GM18870 (cell line): ENCODE measurements around the gene VAC14.

Experiments
- ATAC-seq: cut with Tn5 transposase; IDR thresholded peaks from one replicate; pipeline ENCODE4 v1.9.1; 2021; ENCODE audit warnings: moderate library complexity; ENCODE audit not compliant: unreplicated experiment

VAC14 gene

DNA sequence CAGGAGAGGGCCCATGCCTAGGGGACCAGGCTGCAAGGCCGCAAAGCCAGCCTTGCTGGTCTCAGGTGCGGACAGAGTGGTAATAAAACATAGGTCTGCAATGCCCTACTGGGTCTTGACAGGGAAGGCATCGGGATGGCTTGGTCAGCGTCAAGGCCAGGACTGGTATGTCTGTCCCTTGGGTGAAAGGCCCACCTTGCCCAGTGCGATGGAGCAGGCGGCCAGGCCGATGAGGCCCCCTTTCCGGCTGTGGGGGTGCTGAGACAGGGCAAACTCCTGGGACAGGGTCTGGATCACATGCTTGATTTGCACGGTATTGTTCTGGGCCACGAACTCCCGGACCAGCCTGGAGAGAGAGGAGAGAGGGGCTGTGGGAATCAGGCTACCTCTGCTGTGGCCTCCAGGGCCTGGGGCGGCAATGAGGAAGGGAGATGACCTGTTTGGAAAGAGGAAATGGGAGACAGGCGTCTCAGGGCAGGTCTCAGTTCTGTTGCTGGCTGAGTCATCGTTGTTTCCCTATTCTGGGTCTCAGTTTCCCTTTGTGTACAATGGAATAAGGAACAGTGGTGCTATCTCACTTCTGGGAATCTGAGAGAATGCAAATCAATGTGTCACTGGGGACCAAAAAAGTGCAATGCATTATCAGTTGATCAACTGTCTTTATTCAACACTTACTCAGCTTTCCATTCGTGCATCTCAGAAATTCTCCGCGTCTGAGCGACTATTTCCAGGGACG lies 14.8 kb downstream of the VAC14 start:
- ATAC-seq: no peak

DNA sequence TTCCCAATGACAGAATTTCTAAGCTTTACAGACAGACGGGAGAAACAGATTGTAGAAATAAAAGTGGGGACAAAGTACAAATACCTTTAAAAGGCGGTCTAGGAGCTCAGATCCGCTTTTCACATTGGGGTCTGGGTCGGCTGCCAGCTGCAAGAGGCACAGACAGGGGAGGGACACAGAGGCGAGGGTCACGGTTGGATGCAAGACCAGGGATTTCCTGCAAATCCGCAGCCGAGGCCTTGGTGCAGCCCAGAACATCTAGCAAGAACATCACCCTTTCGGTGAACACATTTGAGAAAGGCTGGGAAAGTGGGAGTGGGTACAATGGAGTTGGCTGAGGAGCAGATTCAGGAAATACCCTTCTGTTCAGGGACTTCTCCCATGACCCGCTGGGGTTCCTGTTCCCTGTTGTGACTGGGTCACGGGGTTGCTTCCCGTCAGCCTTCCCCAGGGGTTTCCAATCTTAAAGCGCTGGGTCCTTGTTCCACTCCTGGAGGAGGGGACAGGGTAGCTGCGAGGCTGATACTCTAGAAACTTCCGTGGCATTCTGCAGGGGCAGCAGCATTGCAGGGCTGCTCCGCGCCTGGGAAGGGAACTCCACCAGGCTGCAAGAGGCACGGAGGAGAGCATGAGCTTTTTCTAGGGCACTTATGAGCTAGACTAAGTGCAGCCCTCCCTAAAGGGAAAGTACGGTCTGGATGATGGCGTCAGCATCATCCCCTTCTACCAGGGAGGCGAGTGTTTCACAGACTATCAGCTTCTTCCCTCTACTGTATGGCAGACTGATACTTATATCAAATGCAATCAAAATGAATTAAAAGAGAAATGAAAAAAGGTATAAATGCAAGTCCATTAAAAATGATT lies 16.0 kb downstream of the VAC14 start:
- ATAC-seq: no peak

DNA sequence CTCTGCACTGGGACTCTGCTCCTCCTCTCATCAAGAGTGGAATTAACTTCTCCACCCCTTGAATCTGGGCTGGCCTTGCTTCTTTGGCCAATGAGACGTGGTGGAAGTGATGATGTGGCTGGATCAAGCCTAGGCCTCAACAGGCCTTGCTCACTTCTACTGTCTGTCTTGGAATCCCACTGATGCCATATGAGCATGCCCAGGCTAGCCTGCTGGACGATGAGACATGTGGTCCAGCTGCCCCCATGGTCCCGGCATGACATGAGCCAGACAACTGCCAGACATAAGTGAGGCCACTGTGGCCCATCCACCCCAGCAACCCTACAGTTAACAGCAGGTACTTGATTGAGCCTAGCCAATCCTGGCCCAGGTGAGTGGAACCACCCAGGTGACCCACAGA lies 18.7 kb downstream of the VAC14 start:
- no peak for ATAC-seq

DNA sequence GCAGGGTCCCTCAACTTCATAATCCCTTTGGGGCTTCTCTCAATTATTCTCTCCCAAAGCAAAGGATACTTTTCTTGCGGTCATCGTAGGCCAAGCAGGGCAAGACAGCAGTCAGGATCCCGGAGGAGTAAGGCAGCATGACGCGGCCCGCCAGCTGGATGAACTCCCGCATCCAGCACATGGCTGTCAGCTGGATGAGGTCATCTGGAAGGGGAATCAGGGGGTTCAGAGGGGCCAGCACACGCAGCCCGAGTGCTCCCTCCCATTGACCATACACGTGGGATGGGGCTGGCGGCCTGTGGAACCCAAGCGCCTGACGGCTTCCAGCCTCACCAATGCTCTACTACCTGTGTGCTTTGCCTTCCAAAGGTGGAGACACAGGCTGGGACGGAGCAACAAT lies 19.2 kb downstream of the VAC14 start:
- no peak for ATAC-seq

DNA sequence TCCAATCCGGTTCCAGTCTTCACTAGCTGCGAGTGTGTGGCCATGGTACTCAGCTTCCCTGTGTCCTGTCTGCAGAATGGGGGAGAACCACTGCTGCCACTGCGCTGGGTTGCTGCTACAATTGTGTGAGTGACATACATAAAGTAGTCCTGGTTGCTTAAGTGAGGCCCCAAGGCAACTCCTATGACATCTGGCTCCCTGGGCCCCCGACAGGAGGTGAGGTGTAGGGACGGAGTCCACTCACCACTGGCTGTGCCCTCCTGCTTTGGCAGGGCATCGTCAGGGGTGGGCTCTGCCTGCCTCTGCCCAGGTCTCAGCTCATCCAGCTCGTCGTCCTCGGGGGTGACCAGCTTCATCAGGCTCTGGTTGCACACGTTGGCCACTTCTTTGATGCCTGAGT lies 20.4 kb downstream of the VAC14 start:
- no peak for ATAC-seq

DNA sequence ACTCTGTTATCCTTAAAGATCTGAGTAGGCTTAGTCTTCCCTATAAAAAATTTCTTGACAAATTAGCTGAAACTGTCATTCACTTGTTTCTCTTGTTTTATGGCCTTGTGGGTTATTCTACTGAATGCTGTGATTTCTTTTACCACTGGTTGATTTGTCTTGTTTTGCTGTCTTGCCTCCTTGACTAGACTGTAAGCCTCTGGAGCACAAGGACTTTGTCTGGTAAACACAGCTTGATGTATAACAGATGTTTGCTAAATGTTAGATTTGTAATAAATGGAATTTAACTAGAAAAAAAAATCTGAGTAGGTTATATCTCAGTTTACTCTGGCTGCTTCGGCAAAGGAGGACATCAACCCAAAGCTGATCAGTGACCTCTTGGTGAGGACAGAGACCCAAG lies 21.6 kb downstream of the VAC14 start:
- no peak for ATAC-seq

DNA sequence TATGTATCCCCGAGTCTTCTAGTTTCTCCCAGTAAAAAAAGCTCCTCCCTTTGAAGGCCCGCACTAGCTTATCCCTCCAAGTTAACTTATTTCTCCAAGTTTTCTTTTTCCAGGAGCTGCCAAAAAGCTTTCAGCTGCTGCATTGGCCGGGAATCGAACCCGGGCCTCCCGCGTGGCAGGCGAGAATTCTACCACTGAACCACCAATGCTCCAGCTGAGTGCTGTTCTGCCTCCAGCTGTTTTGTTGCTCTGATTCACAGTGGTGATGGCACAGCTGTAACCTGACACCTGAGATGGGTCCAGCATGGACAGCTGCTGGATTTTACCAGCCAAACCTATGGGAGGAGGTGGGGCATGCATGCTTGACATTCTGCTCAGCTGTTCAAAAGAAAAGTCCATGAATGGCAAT lies 22.1 kb downstream of the VAC14 start:
- ATAC-seq: no peak

DNA sequence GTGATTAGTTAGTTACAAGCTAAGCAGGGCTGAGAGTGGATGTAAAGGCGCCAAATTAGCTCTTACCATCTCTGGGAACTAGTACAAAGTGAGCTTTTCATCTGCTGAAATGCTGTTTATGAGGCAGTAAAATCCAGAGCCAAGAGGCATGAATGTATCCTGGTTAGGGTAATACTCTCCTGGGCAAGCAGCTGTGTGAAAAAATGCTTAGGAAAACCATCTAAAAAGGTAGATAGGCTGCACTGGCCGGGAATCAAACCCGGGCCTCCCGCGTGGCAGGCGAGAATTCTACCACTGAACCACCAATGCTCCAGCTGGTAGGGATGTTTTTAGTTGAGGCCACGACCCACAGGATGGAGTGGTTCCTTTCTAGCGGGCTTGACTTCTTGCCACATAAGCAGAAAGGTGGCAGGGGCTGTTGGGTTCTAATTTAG lies 23.0 kb downstream of the VAC14 start:
- ATAC-seq: no peak

DNA sequence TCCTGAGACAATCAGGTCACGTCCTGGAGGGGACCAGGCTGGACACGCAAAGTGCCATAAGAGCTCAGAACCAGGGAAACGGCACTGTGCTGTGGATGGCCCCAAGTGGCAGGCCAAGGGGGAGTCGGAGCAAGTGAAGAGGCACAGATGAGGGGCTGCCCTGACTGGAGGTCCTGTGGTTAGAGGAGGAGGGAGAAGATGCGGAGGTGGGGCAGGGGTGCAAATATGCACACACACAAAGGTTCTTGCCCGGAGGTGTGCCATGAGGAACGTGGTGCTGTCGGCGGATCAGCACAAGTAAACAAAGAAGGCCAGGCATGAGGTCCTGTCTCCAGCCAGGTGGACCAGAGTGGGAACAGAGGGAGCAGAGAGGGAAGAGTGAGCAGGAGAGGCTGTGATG lies 23.5 kb downstream of the VAC14 start:
- no peak for ATAC-seq

DNA sequence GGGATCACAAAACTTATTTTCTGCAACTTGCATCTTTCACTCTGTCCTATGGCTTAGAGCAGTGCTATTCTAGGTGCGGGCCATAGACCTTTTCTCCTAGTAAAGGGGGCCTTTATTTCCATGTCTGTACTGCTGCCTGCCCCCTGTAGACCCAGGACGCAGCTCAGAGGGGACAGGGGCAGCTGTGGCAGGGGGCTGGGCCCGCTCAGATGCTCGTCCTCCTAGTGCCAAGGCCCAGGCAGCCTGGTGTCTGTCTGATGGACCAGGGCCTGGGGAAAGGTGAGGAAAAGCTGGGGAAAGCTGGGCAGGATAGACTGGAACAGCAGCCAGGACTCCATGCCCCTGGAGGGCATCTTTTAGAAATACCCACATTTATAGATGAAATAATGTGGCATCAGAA lies 25.6 kb downstream of the VAC14 start:
- ATAC-seq: no peak

DNA sequence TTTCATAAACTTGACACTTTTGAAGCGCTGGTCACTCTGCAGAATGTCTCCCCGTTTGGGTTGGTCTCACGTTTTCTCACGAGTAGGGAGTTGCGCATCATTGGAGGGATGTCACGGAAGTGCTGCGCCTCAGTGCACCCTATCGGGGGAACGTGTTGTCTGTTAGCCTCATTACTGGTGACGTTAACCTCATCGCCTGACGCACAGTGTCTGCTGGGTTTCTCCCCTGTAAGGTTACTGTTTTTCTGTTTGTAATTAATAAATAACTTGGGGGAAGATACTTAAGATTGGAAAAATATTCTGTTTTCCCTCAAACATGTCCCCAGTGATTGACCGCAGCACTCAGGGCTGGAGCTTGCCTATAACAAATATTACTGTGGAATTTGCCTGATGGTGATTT lies 26.7 kb downstream of the VAC14 start:
- ATAC-seq: no peak

DNA sequence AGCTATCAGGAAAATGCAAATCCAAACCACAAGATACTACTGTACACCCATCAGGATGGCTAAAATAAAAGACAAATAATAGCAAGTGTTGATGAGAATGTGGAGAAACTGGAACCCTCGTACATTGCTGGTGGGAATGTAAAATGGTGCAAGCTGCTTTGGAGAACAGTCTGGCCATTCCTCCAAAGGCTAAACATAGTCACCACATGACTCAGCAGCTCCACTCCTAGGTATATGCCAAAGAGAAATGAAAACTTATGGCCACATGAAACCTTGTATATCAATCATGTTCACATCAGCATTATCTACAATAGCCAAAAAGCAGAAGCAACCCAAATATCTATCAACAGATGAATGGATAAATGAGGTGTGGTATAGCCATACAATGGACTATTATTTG lies 28.5 kb downstream of the VAC14 start:
- ATAC-seq: no peak

DNA sequence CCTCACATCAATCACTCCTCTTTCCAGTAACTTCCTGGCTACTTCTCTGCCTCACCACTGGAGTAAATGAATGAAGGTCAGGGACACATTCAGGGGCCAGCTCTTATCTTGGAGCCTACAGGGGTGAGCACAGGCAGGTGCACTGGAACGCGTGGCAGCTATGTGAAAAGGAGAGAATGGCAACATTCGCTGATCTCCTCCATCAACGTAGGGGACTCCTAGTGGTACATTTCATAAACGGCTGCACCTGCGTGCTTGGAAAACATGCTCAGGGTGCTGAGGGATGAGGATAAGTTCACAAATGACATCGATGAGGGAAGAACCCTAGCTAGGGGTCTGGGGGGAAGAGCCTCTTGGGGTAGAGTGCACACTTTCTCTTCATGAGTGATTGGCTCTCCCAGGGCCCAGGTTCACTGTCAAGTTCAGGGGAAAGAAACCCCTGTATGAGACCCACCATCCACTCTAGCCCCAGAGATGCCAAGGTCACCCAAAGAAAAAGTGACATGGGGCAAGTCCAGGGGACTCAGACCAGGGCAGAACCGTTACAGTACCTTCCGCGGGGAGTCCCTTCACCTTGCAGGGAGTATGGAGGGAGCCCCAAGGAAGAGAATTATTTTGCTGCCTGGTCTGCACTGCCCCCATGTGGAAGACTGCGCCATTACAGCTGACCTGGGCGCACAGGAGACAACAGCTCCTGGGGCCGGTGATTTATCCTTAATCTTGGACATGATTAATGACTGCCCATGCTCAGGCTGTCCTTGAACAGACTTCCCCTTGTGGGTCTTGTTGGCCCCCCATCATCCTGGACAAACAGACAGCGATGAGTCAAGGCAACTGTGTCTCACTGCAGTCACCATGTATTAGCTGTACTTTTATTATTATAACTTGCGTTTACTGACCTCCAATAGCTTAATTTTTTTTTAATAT lies 30.1 kb downstream of the VAC14 start:
- ATAC-seq: no peak

DNA sequence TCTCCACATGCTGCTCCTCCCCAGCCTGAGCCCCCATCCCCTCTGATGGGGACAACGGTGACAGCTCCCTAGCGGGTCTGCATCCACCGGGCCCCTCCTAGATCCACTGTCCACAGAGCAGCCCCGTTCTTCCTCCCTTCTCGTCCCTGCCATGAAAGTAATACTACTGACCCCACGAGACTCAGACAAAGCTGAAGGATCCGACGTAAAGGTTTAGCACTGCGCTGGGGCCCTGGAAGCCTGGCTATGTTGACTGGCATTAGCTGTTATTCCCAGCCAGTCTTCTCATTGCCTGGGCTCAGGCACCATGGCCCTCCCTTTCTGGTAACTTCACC lies 30.7 kb downstream of the VAC14 start:
- ATAC-seq: no peak

DNA sequence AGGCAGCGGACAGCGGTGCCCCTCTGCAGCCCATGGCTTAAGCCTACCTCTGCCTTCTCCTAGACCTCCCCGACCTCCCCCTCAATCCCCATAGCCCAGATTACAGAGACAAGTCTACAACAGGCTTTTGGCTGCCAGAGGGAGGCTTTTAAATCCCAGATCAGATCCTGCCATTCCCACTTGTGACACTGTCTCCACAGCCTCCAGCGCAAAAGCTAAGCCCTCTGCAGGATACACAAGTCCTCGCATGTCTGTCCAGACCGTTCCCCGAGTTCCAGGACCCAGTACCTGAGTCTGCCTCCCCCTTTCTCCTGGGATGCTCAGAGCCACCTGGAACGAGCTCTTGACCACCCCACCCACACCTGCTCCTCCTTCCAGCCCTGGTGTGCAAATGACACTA lies 31.2 kb downstream of the VAC14 start:
- ATAC-seq: no peak

DNA sequence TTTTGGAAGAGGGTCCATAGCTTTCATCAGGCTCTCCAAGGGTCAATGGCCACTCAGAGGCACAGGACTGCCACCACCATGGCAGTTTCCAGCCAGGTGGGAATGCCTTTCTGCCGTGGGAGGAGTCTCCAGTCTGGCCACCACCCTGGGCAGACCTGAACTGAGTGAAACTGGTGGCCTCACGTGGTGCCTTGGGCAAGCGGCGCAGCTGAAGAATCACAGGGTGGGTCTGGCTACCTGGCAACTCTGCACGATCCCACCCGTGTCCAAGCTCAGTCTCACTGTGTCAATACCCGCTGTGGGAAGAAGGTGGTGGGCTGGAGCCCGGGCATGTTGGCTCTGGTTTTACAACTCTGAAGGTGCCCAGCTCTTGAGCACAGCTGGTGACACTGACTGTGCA lies 31.8 kb downstream of the VAC14 start:
- ATAC-seq: no peak

DNA sequence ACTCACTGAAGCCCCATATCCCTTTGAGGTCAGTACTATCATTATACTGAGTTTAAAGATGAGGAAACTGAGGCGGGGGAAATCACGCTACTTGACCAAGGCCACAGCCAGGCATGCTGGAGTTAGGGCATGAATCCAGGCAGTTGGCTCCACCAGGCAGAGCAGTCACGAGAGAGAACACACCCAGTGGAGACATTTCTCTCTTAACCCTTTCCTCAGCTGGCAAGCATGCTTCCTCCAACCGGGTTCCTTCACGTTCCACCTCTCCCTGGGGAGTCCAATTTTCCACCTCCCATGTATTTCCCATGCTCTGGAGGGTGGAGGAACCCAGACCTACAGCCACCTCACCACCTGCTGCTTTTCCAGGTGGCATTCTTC lies 32.8 kb downstream of the VAC14 start:
- no peak for ATAC-seq

DNA sequence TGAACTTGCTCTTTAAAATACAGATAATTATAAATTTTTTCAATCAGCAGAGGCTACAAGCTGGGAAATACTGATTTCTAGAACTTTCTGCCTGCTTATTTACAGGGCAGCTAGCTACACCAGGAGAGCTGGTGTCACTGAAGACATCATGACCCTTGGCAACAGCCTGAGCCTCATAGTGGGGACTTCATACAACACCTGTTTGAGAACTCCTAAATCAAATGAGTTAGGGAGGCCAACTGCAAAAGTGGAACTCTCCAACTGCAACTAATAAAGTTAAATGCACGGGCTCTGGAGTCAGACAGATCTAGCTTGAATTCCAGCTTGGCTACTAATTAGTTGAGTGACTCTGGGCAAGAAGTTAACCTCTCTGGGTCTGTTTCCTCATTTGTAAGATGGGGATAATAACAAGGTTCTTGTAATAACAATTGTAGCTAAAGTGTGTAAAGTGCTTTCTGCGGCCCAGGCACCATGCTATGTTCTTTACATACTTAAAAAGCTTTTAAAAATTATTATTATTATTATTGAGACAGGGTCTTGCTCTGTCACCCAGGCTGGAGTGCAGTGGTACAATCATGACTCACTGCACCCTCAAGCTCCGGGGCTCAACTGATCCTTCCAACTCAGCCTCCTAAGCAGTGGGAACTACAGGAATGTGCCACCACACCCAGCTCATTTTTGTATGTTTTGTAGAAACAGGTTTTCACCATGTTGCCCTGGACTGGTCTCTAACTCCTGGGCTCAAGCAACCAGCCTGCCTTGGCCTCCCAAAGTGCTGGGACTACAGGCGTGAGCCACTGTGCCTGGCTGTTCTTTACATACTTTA lies 33.4 kb downstream of the VAC14 start:
- ATAC-seq: no peak

DNA sequence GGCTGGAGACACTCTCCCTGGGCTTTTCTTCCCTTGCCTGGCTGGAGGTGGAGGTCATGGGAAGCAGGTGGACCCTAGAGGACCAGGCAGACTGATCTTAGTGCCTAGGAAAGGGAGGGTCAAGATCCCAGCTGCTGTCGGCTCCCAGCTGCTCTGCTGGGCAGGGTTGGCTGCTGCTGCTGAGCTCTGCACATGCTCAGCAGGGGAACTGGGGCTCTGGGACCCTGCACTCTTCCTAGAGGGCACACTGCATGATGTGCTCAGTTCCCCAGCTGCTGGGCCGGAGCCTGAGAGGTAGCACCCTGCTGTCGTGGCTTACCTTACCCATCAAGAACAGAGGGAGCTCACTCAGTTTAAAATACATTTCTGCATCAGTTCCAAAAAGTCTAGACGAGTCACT lies 34.3 kb downstream of the VAC14 start:
- ATAC-seq: no peak

DNA sequence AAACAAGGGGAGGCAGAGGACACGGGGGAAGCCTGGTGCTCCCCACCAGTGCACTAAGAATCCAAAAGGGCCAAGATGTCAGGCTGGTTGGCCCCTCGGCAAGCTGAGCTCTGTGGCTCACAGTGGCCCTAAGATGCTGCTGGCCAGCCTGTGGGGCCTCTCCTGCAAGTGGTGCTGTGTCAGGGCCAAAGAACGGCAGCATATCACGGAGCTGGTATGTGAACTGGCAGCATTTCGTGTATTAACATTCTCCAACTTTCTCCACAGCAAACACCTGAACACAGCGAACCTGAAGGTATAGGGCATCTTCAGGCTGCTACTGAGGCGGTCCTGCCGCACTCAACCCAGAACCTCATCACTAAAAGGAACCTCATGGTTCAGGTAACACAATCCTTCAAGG lies 34.8 kb downstream of the VAC14 start:
- ATAC-seq: no peak

DNA sequence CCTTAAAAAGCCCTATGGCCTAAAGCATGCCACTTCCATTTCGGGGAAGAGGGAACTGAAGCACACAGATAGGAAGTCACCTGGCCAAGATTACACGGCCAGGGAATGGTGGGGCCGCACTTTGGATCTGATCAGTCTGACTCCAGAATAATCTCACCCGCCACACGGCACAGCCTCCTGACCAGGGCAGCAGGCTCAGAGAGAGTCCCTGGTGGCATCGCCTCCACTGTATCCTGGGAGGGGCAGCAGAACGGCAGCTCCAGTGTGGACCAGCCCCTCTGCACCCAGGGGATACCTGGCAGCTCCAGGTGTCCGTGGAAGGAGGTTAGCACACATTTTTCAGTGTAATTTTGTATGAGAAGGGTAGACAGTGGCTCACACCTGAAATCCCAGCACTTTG lies 35.5 kb downstream of the VAC14 start:
- ATAC-seq: no peak
